Spleen (tissue), 11 donors: ENCODE data around the gene RPS6KA2. TPM values are rescaled to one million over a fixed set of nuclear protein-coding genes. Genes with fewer than 3 reads are reported as not detected.
A peak's percentile ranks its signal among the peaks of the same experiment; 100 is the strongest.

Experiments
- DNase-seq: peaks from one replicate; pipeline ENCODE4 v3.0.0-alpha.2; 2020
- H3K27ac ChIP-seq, 8 donors: fragments of 200-600 bp; sonication (generic) in 7 of 8; 1 replicate in 4 of 8; 2 replicates in 4 of 8; pipeline versions ENCODE4 v1.5.0 to v1.8.0; 2016 to 2021; ENCODE audit warnings: inconsistent platforms in 4 of 8, mild to moderate bottlenecking in 4 of 8, moderate library complexity in 1 of 8
- H3K27me3 ChIP-seq, 7 donors: fragments of 200-600 bp; sonication (generic) in 6 of 7; replicated peaks in 1 of 7; 1 replicate in 4 of 7; 2 replicates in 3 of 7; pipeline versions ENCODE4 v1.5.0 to v1.8.0; 2016 to 2021; ENCODE audit warnings: inconsistent platforms in 3 of 7, mild to moderate bottlenecking in 1 of 7
- H3K36me3 ChIP-seq, 6 donors: fragments of 200-600 bp; sonication (generic) in 5 of 6; 1 replicate in 4 of 6; 2 replicates in 2 of 6; pipeline versions ENCODE4 v1.5.0 to v1.8.0; 2016 to 2021; ENCODE audit warnings: inconsistent platforms in 2 of 6
- H3K4me1 ChIP-seq, 6 donors: fragments of 200-600 bp; sonication (generic) in 5 of 6; 1 replicate in 3 of 6; 2 replicates in 3 of 6; pipeline versions ENCODE4 v1.5.0 to v1.8.0; 2016 to 2021; ENCODE audit warnings: inconsistent platforms in 3 of 6
- H3K4me3 ChIP-seq, 8 donors: fragments of 200-600 bp; sonication (generic) in 7 of 8; 1 replicate in 4 of 8; 2 replicates in 4 of 8; pipeline versions ENCODE4 v1.5.0 to v1.8.0; 2016 to 2021; ENCODE audit warnings: inconsistent platforms in 4 of 8, mild to moderate bottlenecking in 4 of 8, moderate library complexity in 2 of 8
- H3K9me3 ChIP-seq, 8 donors: fragments of 200-600 bp; sonication (generic) in 7 of 8; 1 replicate in 4 of 8; 2 replicates in 4 of 8; pipeline versions ENCODE4 v1.5.0 to v1.8.0; 2016 to 2021; ENCODE audit warnings: inconsistent platforms in 4 of 8
- POLR2A ChIP-seq, 3 donors: fragments of 450-650 bp; IDR thresholded peaks; one replicate each; pipeline ENCODE4 v1.5.1; 2017; ENCODE audit warnings: antibody characterized with exemption in 3 of 3, mild to moderate bottlenecking in 1 of 3
- POLR2AphosphoS5 ChIP-seq, 3 donors: sonication (generic); formaldehyde crosslinking; IDR thresholded peaks; one replicate each; pipeline ENCODE4 v1.5.1; 2017; ENCODE audit warnings: antibody characterized with exemption in 3 of 3
- WGBS, 5 donors: extraction: QIAGEN DNeasy Blood & Tissue Kit in 3 of 5; methylation state at CpG; one replicate each; pipeline versions ENCODE4 v1.1.5 to v1.1.7; 2013 to 2018; 5-methylcytosine and 5-hydroxymethylcytosine counted together
- intact Hi-C: fragments of 100-400 bp; cut with DNase I; formaldehyde crosslinking; loops from one replicate; pipeline ENCODE4 v1.15.0; 2023; ENCODE audit warnings: low total_unique reads
- polyA plus RNA-seq, 3 donors: library from polyadenylated mRNA; stranded (reverse); fragments of 200-250 nt; gene quantifications; one replicate each; pipeline ENCODE4 v1.2.1, GENCODE V29; 2013
- total RNA-seq, 7 donors: library from RNA; depleted of rRNA in 3 of 7; stranded (reverse); fragments of >200 nt in 3 of 7; fragmentation: NEBNext Ultra II Directional in 4 of 7; extraction: Animal tissue kit (Norgen Biotek cat#: 25700) in 4 of 7; gene quantifications; one replicate each; pipeline versions ENCODE4 v1.1.0 to v1.2.1, GENCODE V29; 2016 to 2021
- TF ChIP-seq, protein P1 (sequence below), 11 experiments: fragments of 200-600 bp in 7 of 11; fragments of 450-650 bp in 4 of 11; sonication (generic) in 4 of 11; IDR thresholded peaks in 8 of 11; conservative IDR thresholded peaks in 3 of 11; 1 replicate in 7 of 11; 2 replicates in 4 of 11; pipeline versions ENCODE4 v1.4.0 to v1.8.0; 2016 to 2021; ENCODE audit warnings: antibody characterized with exemption in 11 of 11, inconsistent platforms in 4 of 11, mild to moderate bottlenecking in 1 of 11
- donor health status: healthy with polysubstance abuse.
- donor health status: DM: no; HTN: no; CAD: no; lungs with moderate emphysema.
- donor health status: DM: no; HTN: no; CAD: no.
- donor health status: Bipolar disorder and iron deficiency.
- donor health status: healthy.
- donor health status: DM: no; HTN: no; CAD: no.
- donor health status: DM: yes; HTN: yes; CAD: no.

The RPS6KA2 gene
- total and polyA plus RNA-seq, 10 donors = 7.6 to 123 (median 58.1) TPM

DNA sequence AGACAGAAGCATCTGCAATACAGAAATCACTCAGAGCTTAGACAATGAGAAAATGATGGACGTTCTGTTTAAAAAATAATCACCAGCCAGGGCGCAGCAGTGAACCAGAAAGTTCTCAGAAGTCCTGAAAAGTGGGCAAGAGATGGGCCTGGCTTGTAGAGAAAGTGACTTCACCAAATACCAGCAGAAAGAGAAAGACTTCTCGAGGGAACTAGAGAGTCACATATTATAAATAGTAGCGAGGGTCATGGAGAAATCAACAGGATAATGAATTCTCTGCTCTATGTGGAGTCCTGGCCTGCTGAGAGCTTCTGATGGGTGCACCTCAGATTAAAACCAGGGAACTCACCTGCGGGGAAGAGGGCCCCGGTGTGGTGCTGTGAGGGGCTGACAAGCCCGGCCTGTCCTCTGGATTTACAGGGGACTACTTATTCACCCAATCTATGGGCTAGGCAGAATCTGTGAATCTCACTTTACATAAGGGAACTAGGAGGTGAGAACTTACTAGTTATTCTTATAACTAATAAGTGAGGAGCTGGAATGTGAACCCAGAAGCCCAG is 35.0 kb downstream of the RPS6KA2 start:
- 88 to 95% (median 93%) methylated on average over 7 of the region's 7 CpGs for WGBS, 5 donors

DNA sequence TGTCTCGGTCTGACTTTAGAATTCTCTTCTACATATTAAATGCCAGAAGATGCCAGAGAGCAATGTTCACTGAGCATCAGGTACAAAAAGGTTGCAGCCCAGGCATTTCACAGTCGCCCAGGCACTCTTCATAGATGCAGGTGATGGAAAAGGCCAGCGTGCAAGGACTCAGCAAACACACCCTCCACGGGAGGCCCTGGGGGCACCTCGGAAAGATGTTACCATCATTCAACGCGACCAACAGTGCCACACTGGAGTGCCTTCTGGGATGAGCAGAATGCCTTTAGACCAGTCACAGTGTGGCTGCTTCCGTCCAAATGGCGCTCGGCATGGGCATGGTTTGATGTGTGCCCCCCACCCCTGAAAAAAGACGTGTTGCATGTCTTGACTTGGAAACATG is 36.0 kb downstream of the RPS6KA2 start:
- TF ChIP-seq, protein P1, sequence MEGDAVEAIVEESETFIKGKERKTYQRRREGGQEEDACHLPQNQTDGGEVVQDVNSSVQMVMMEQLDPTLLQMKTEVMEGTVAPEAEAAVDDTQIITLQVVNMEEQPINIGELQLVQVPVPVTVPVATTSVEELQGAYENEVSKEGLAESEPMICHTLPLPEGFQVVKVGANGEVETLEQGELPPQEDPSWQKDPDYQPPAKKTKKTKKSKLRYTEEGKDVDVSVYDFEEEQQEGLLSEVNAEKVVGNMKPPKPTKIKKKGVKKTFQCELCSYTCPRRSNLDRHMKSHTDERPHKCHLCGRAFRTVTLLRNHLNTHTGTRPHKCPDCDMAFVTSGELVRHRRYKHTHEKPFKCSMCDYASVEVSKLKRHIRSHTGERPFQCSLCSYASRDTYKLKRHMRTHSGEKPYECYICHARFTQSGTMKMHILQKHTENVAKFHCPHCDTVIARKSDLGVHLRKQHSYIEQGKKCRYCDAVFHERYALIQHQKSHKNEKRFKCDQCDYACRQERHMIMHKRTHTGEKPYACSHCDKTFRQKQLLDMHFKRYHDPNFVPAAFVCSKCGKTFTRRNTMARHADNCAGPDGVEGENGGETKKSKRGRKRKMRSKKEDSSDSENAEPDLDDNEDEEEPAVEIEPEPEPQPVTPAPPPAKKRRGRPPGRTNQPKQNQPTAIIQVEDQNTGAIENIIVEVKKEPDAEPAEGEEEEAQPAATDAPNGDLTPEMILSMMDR (IDR thresholded peaks at IDR 0.05 in 8 of 11, conservative IDR thresholded peaks at IDR 0.05 in 3 of 11) = no peak
- TF ChIP-seq POLR2A (IDR thresholded peaks at IDR 0.05) (no peak), POLR2AphosphoS5 (IDR thresholded peaks at IDR 0.05) (no peak)
- H3K36me3 ChIP-seq = no peaks in the 10 kb centered on the region
- no peaks in the 10 kb centered on the region for H3K9me3 ChIP-seq
- no peak overlapping the region for H3K4me3 ChIP-seq
- no peak overlapping the region for H3K27ac ChIP-seq
- H3K4me1 ChIP-seq = peaks cover 14 to 43% (median 39%) of the 10 kb centered on the region in 6 donors
- WGBS, 5 donors = 86 to 98% (median 95%) methylated on average over 9 to 11 of the region's 11 CpGs
- peak; percentile 46 for DNase-seq
- intact Hi-C loops = no loop called here
- no peaks in the 10 kb centered on the region for H3K27me3 ChIP-seq

More for the DNA sequence above, 35.0 kb downstream of the RPS6KA2 start:
- Histone ChIP-seq H3K27me3 (no peaks in the 10 kb centered on the region), H3K27ac (no peak overlapping the region), H3K36me3 (no peaks in the 10 kb centered on the region), H3K4me1 (peaks cover 14 to 38% (median 35%) of the 10 kb centered on the region in 6 donors), H3K4me3 (no peak overlapping the region), H3K9me3 (no peaks in the 10 kb centered on the region)
- no peak for DNase-seq
- intact Hi-C loops = no loop called here
- TF ChIP-seq, protein P1 (IDR thresholded peaks at IDR 0.05 in 8 of 11, conservative IDR thresholded peaks at IDR 0.05 in 3 of 11) = no peak
- TF ChIP-seq POLR2A (IDR thresholded peaks at IDR 0.05) (no peak), POLR2AphosphoS5 (IDR thresholded peaks at IDR 0.05) (no peak)

DNA sequence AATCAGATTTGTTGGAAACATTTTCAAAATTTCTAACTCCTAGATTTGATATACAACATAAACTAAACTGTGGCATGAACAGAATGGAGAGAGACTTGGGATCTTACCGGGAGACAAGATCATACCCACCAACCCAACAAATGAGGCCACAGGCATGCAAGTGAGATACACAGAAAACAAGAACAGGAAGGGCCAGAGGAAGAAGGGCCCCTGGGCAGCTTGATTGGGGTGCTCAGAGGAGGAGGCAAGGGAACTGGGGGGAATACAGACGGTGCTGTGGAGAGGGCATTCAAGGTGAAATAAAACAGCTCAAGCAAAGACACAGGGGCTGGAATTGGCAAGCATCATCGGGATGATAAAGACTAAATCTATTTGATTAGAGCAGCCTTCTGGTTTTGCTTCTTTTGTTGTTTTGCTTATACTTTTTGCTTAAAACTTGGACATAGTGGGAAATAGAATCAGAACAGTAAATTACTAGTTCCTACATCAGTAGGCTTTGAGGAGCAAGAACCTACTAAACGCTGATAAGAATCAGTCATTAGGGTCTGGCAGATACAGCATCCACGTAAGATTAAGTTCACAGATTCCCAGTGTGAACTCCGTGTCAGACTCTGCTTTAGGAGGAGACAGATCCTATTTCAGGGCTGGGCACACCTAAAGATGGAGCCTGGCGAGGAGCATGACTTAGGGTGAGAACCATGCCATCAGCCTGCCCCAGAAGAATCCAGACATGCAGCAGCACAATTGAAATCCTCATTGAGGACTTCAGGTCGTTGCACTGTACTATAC is 37.1 kb downstream of the RPS6KA2 start:
- H3K4me1 ChIP-seq = peaks cover 14 to 45% (median 39%) of the 10 kb centered on the region in 6 donors
- H3K27me3 ChIP-seq = no peaks in the 10 kb centered on the region
- H3K4me3 ChIP-seq = peak overlapping the region in 1 of 8 donors; percentile 36
- DNase-seq = no peak
- TF ChIP-seq, protein P1 (IDR thresholded peaks at IDR 0.05 in 8 of 11, conservative IDR thresholded peaks at IDR 0.05 in 3 of 11) = no peak
- TF ChIP-seq POLR2A (IDR thresholded peaks at IDR 0.05) = no peak
- no peak for TF ChIP-seq POLR2AphosphoS5 (IDR thresholded peaks at IDR 0.05)
- no peaks in the 10 kb centered on the region for H3K9me3 ChIP-seq
- WGBS, 5 donors = 66 to 78% (median 70%) methylated on average over 8 of the region's 8 CpGs
- intact Hi-C loops = no loop called here
- peak overlapping the region in 4 of 8 donors; percentile 47 to 79 (median 62) for H3K27ac ChIP-seq
- H3K36me3 ChIP-seq = no peaks in the 10 kb centered on the region

DNA sequence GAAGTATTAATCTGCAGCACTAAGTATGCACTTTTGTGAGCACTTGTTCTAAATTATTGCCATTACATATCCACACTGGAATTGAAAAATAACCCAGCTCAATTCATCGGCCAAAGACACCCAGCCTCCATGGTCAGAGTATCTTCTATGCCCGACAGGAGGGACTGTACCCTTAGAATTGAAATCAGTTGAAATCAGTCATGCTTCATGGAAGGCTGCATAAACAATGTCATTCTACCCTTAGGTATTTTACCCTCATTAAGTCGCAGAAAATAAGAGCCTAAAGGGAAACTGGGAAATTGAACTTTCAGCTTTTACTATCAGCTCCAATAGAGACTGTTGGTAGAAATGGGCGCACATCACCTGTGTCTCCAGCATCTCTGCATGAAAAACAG is 37.7 kb downstream of the RPS6KA2 start:
- no peak for DNase-seq
- H3K27ac ChIP-seq = peak overlapping the region in 6 of 8 donors; percentile 14 to 79 (median 54)
- H3K36me3 ChIP-seq = no peaks in the 10 kb centered on the region
- 51 to 66% (median 57%) methylated on average over 4 of the region's 4 CpGs for whole genome bisulfite sequencing, 5 donors
- intact Hi-C loops = no loop called here
- no peaks in the 10 kb centered on the region for H3K9me3 ChIP-seq
- H3K4me1 ChIP-seq = peaks cover 14 to 51% (median 41%) of the 10 kb centered on the region in 6 donors
- no peaks in the 10 kb centered on the region for H3K27me3 ChIP-seq
- peak overlapping the region in 1 of 8 donors; percentile 36 for H3K4me3 ChIP-seq
- TF ChIP-seq POLR2AphosphoS5 (IDR thresholded peaks at IDR 0.05) (no peak), POLR2A (IDR thresholded peaks at IDR 0.05) (no peak)
- TF ChIP-seq, protein P1 (IDR thresholded peaks at IDR 0.05 in 8 of 11, conservative IDR thresholded peaks at IDR 0.05 in 3 of 11) = no peak
